A549 (cell line): ENCODE data around the gene MYO1B. TPM values are rescaled to one million over a fixed set of nuclear protein-coding genes. Genes with fewer than 3 reads are reported as not detected.

ENCODE experiments used
- BHLHE40 ChIP-seq: IDR thresholded peaks from 2 replicates; pipeline ENCODE4 v1.6.1; 2012; ENCODE audit warnings: low read depth, low read length, inconsistent platforms
- CHD4 ChIP-seq: fragments of 200-600 bp; sonication (generic); IDR thresholded peaks from 2 replicates; pipeline ENCODE4 v1.6.1; 2016; ENCODE audit warnings: antibody characterized with exemption, mild to moderate bottlenecking, borderline replicate concordance
- EP300 ChIP-seq, 2 experiments: fragments of >200 bp; sonication (Bioruptor Twin); formaldehyde crosslinking; IDR thresholded peaks; 2 replicates in 1 of 2; 3 replicates in 1 of 2; pipeline ENCODE4 v1.6.1; 2016 to 2017
- ESRRA ChIP-seq: fragments of 150-350 bp; IDR thresholded peaks from 2 replicates; pipeline ENCODE4 v1.6.1; 2014; ENCODE audit warnings: mild to moderate bottlenecking, low read length, borderline replicate concordance
- FOXS1 ChIP-seq: fragments of 250-450 bp; sonication (Bioruptor Pico); IDR thresholded peaks from 2 replicates; pipeline ENCODE4 v1.5.0; 2020; ENCODE audit warnings: mild to moderate bottlenecking, moderate library complexity
- GATA3 ChIP-seq: IDR thresholded peaks from 2 replicates; pipeline ENCODE4 v1.6.1; 2012; ENCODE audit warnings: borderline replicate concordance
- HOXA7 ChIP-seq: fragments of 250-450 bp; sonication (Bioruptor Pico); IDR thresholded peaks from 2 replicates; pipeline ENCODE4 v1.5.0; 2020; ENCODE audit warnings: mild to moderate bottlenecking, moderate library complexity
- HOXB13 ChIP-seq: fragments of 250-450 bp; sonication (Bioruptor Pico); IDR thresholded peaks from 2 replicates; pipeline ENCODE4 v1.5.0; 2020; ENCODE audit warnings: low read depth, mild to moderate bottlenecking, moderate library complexity
- HOXB5 ChIP-seq: fragments of 250-450 bp; sonication (Bioruptor Pico); IDR thresholded peaks from 2 replicates; pipeline ENCODE4 v1.5.0; 2020; ENCODE audit warnings: mild to moderate bottlenecking, moderate library complexity
- JUNB ChIP-seq: fragments of >200 bp; sonication (Bioruptor Twin); formaldehyde crosslinking; IDR thresholded peaks from 2 replicates; pipeline ENCODE4 v1.6.1; 2016
- MAFK ChIP-seq: fragments of 450-650 bp; IDR thresholded peaks from 2 replicates; pipeline ENCODE4 v1.6.1; 2014; ENCODE audit not compliant: partially characterized antibody
- MAZ ChIP-seq: fragments of 150-350 bp; IDR thresholded peaks from 2 replicates; pipeline ENCODE4 v1.6.1; 2014; ENCODE audit warnings: antibody characterized with exemption, low read depth, low read length, borderline replicate concordance
- MYC ChIP-seq: IDR thresholded peaks from 2 replicates; pipeline ENCODE4 v1.6.1; 2012; ENCODE audit warnings: mild to moderate bottlenecking, inconsistent platforms, low read length, improper control_type of control experiment, borderline replicate concordance
- NFE2L2 ChIP-seq: fragments of 150-350 bp; conservative IDR thresholded peaks from 2 replicates; pipeline ENCODE4 v1.6.1; 2014; ENCODE audit warnings: low read length
- NR3C1 ChIP-seq: fragments of >200 bp; sonication (Bioruptor Twin); formaldehyde crosslinking; IDR thresholded peaks from 3 replicates; pipeline ENCODE4 v1.6.1; 2017
- RARB ChIP-seq: fragments of 250-450 bp; sonication (Bioruptor Pico); IDR thresholded peaks from 2 replicates; pipeline ENCODE4 v1.8.0; 2021; ENCODE audit warnings: mild to moderate bottlenecking, moderate library complexity
- RNF2 ChIP-seq: fragments of 200-600 bp; sonication (generic); IDR thresholded peaks from 2 replicates; pipeline ENCODE4 v1.6.1; 2016; ENCODE audit warnings: low read depth, mild to moderate bottlenecking, antibody characterized with exemption, moderate library complexity, borderline replicate concordance
- SMC3 ChIP-seq: fragments of >200 bp; sonication (Bioruptor Twin); formaldehyde crosslinking; IDR thresholded peaks from 3 replicates; pipeline ENCODE4 v1.6.1; 2018; ENCODE audit warnings: inconsistent platforms
- TFCP2L1 ChIP-seq: fragments of 250-450 bp; sonication (Bioruptor Pico); IDR thresholded peaks from 2 replicates; pipeline ENCODE4 v1.5.0; 2021; ENCODE audit warnings: mild to moderate bottlenecking
- ZNF302 ChIP-seq: fragments of 250-450 bp; sonication (Bioruptor Pico); IDR thresholded peaks from 2 replicates; pipeline ENCODE4 v1.9.0; 2021; ENCODE audit warnings: inconsistent platforms, mild to moderate bottlenecking, moderate library complexity
- polyA plus RNA-seq, 4 experiments: library from polyadenylated mRNA; depleted of rRNA in 3 of 4; stranded (reverse); fragments of >200 nt; fragmentation: RNase III in 1 of 4; extraction: RNeasy Plus Mini Kit Qiagen cat#74134 plus additional on column Dnase treatment in 1 of 4; gene quantifications; 2 replicates in 3 of 4; 3 replicates in 1 of 4; pipeline ENCODE4 v1.2.3, GENCODE V29; 2011 to 2017
- TF ChIP-seq, protein P1 (sequence below): fragments of >200 bp; sonication (Bioruptor Twin); formaldehyde crosslinking; IDR thresholded peaks from 3 replicates; pipeline ENCODE4 v1.5.1; 2016
- TF ChIP-seq, protein P2 (sequence below): fragments of 450-650 bp; IDR thresholded peaks from 2 replicates; pipeline ENCODE4 v1.6.1; 2014; ENCODE audit warnings: antibody characterized with exemption
- TF ChIP-seq, protein P3 (sequence below): fragments of 150-350 bp; IDR thresholded peaks from 2 replicates; pipeline ENCODE4 v1.6.1; 2014; ENCODE audit warnings: low read depth, mild to moderate bottlenecking, low read length
- TF ChIP-seq, protein P4 (sequence below): IDR thresholded peaks from 2 replicates; pipeline ENCODE4 v1.6.1; 2012; ENCODE audit warnings: low read depth, borderline replicate concordance
- TF ChIP-seq, protein P5 (sequence below): fragments of 250-450 bp; sonication (Bioruptor Pico); IDR thresholded peaks from 2 replicates; pipeline ENCODE4 v1.5.0; 2021; ENCODE audit warnings: mild to moderate bottlenecking, moderate library complexity, borderline replicate concordance
- TF ChIP-seq, protein P6 (sequence below): IDR thresholded peaks from 2 replicates; pipeline ENCODE4 v1.6.1; 2012

The MYO1B gene
- polyA plus RNA-seq, 2 of the 4 experiments (the other 2 are of a cell fraction) = 77.7 to 159 TPM

DNA sequence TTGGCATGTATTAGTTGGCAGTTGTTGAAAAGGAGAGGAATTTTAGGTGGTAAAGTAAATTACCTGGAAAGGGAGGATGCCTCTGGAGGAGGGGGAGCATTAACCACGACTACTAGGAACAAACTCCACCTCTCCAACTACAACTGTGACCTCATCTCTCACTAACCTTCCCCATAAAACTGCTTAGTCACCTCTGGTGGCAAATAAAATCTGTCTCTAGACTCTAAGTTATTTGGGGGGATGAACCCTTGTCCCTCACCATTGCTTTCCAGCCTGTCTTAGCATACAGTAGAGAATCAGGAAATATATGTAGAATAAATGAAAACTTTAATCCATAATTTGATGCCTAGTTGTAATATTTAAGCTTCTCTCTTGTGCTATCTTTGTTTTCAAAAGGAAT is 27.6 kb upstream of the MYO1B start (continued):
- TF ChIP-seq FOXS1 (CRISPR knock-in tag) (no peak), RARB (CRISPR knock-in tag) (0 out of 2 replicates have a peak, but pooled peaks have one; percentile 38), ZNF302 (no peak), MAZ (no peak), BHLHE40 (no peak), NFE2L2 (peak; percentile 98), EP300 (IDR thresholded peaks at IDR 0.05) (peak in 1 of 2 experiments; percentile 64; a peak in 1 of 5 replicates), RNF2 (no peak), SMC3 (peak; percentile 18; the same call in 2 of the 3 replicates), TFCP2L1 (CRISPR knock-in tag) (no peak), JUNB (peak; percentile 62), MYC (no peak), CHD4 (no peak), HOXA7 (CRISPR knock-in tag) (no peak), HOXB13 (peak; percentile 62; the same call in 1 of the 2 replicates), ESRRA (no peak), MAFK (peak; percentile 99), HOXB5 (CRISPR knock-in tag) (no peak), GATA3 (peak; percentile 81; the same call in 1 of the 2 replicates), NR3C1 (no peak)
- TF ChIP-seq, protein P1, sequence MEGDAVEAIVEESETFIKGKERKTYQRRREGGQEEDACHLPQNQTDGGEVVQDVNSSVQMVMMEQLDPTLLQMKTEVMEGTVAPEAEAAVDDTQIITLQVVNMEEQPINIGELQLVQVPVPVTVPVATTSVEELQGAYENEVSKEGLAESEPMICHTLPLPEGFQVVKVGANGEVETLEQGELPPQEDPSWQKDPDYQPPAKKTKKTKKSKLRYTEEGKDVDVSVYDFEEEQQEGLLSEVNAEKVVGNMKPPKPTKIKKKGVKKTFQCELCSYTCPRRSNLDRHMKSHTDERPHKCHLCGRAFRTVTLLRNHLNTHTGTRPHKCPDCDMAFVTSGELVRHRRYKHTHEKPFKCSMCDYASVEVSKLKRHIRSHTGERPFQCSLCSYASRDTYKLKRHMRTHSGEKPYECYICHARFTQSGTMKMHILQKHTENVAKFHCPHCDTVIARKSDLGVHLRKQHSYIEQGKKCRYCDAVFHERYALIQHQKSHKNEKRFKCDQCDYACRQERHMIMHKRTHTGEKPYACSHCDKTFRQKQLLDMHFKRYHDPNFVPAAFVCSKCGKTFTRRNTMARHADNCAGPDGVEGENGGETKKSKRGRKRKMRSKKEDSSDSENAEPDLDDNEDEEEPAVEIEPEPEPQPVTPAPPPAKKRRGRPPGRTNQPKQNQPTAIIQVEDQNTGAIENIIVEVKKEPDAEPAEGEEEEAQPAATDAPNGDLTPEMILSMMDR = no peak
- TF ChIP-seq, protein P2, sequence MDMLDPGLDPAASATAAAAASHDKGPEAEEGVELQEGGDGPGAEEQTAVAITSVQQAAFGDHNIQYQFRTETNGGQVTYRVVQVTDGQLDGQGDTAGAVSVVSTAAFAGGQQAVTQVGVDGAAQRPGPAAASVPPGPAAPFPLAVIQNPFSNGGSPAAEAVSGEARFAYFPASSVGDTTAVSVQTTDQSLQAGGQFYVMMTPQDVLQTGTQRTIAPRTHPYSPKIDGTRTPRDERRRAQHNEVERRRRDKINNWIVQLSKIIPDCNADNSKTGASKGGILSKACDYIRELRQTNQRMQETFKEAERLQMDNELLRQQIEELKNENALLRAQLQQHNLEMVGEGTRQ = no peak
- TF ChIP-seq, protein P3, sequence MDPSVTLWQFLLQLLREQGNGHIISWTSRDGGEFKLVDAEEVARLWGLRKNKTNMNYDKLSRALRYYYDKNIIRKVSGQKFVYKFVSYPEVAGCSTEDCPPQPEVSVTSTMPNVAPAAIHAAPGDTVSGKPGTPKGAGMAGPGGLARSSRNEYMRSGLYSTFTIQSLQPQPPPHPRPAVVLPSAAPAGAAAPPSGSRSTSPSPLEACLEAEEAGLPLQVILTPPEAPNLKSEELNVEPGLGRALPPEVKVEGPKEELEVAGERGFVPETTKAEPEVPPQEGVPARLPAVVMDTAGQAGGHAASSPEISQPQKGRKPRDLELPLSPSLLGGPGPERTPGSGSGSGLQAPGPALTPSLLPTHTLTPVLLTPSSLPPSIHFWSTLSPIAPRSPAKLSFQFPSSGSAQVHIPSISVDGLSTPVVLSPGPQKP = no peak
- TF ChIP-seq, protein P4, sequence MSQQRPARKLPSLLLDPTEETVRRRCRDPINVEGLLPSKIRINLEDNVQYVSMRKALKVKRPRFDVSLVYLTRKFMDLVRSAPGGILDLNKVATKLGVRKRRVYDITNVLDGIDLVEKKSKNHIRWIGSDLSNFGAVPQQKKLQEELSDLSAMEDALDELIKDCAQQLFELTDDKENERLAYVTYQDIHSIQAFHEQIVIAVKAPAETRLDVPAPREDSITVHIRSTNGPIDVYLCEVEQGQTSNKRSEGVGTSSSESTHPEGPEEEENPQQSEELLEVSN = no peak
- TF ChIP-seq, protein P5, sequence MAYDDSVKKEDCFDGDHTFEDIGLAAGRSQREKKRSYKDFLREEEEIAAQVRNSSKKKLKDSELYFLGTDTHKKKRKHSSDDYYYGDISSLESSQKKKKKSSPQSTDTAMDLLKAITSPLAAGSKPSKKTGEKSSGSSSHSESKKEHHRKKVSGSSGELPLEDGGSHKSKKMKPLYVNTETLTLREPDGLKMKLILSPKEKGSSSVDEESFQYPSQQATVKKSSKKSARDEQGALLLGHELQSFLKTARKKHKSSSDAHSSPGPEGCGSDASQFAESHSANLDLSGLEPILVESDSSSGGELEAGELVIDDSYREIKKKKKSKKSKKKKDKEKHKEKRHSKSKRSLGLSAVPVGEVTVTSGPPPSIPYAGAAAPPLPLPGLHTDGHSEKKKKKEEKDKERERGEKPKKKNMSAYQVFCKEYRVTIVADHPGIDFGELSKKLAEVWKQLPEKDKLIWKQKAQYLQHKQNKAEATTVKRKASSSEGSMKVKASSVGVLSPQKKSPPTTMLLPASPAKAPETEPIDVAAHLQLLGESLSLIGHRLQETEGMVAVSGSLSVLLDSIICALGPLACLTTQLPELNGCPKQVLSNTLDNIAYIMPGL = no peak
- TF ChIP-seq, protein P6, sequence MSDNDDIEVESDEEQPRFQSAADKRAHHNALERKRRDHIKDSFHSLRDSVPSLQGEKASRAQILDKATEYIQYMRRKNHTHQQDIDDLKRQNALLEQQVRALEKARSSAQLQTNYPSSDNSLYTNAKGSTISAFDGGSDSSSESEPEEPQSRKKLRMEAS = peak; percentile 41
